OCI-LY1 (cell line): Measurements from ENCODE around the gene DOCK10.

Source experiments
- H2AFZ ChIP-seq: fragments of 200-600 bp; sonication (generic), shearing (Covaris generic); 2 replicates; pipeline ENCODE4 v1.6.0; 2014; ENCODE audit warnings: antibody characterized with exemption, mild to moderate bottlenecking, low read length
- H3F3A ChIP-seq: fragments of 200-600 bp; sonication (generic), shearing (Covaris generic); 2 replicates; pipeline ENCODE4 v1.6.0; 2014; ENCODE audit warnings: mild to moderate bottlenecking, antibody characterized with exemption, low read length, moderate library complexity; ENCODE audit not compliant: insufficient read depth
- H3K27ac ChIP-seq: fragments of 200-600 bp; sonication (generic); 2 replicates; pipeline ENCODE4 v1.5.1; 2014; ENCODE audit warnings: low read length, mixed run types, mild to moderate bottlenecking, low read depth; ENCODE audit not compliant: poor library complexity, severe bottlenecking
- H3K27me3 ChIP-seq: fragments of 200-600 bp; sonication (generic); 2 replicates; pipeline ENCODE4 v1.6.0; 2014; ENCODE audit warnings: antibody characterized with exemption, mild to moderate bottlenecking, low read length, moderate library complexity; ENCODE audit not compliant: insufficient read depth
- H3K36me3 ChIP-seq: fragments of 200-600 bp; sonication (generic); 2 replicates; pipeline ENCODE4 v1.6.1; 2014; ENCODE audit warnings: mild to moderate bottlenecking, antibody characterized with exemption, low read length, moderate library complexity, mixed read lengths; ENCODE audit not compliant: insufficient read depth
- H3K4me1 ChIP-seq: fragments of 200-600 bp; sonication (generic); 2 replicates; pipeline ENCODE4 v1.5.1; 2014; ENCODE audit warnings: mild to moderate bottlenecking, low read length, moderate library complexity; ENCODE audit not compliant: insufficient read depth, severe bottlenecking
- H3K4me2 ChIP-seq: fragments of 200-600 bp; sonication (generic), shearing (Covaris generic); 2 replicates; pipeline ENCODE4 v1.6.1; 2014; ENCODE audit warnings: low read length
- H3K4me3 ChIP-seq: fragments of 200-600 bp; sonication (generic); 2 replicates; pipeline ENCODE4 v1.5.1; 2014; ENCODE audit warnings: low read length, low read depth, mild to moderate bottlenecking, mixed read lengths; ENCODE audit not compliant: poor library complexity, severe bottlenecking
- H3K79me2 ChIP-seq: fragments of 200-600 bp; shearing (Covaris generic); 2 replicates; pipeline ENCODE4 v1.6.1; 2016; ENCODE audit warnings: mixed run types, low read length, mixed read lengths; ENCODE audit not compliant: insufficient read depth
- H3K9ac ChIP-seq: fragments of 200-600 bp; sonication (generic), shearing (Covaris generic); 2 replicates; pipeline ENCODE4 v1.6.1; 2014; ENCODE audit warnings: mild to moderate bottlenecking, low read length, mixed read lengths
- H3K9me2 ChIP-seq: fragments of 200-600 bp; sonication (generic), shearing (Covaris generic); 2 replicates; pipeline ENCODE4 v1.6.1; 2014; ENCODE audit warnings: low read depth, mild to moderate bottlenecking, low read length, mixed read lengths
- H3K9me3 ChIP-seq: fragments of 200-600 bp; shearing (Covaris generic); 2 replicates; pipeline ENCODE4 v1.6.1; 2014; ENCODE audit warnings: low read length, mixed read lengths
- H4K20me1 ChIP-seq: fragments of 200-600 bp; sonication (generic), shearing (Covaris generic); 2 replicates; pipeline ENCODE4 v1.6.0; 2016; ENCODE audit warnings: mild to moderate bottlenecking, low read length; ENCODE audit not compliant: insufficient read depth
- CTCF ChIP-seq: fragments of 200-600 bp; sonication (generic), shearing (Covaris generic); IDR thresholded peaks from 2 replicates; pipeline ENCODE4 v1.5.1; 2017; ENCODE audit warnings: mild to moderate bottlenecking, antibody characterized with exemption, low read length, moderate library complexity, mixed read lengths
- EZH2 ChIP-seq: fragments of 200-600 bp; sonication (generic), shearing (Covaris generic); IDR thresholded peaks from 2 replicates; pipeline ENCODE4 v1.8.0; 2017; ENCODE audit warnings: borderline replicate concordance, mixed run types, mild to moderate bottlenecking, antibody characterized with exemption, low read length, moderate library complexity, mixed read lengths

The DOCK10 gene

DNA sequence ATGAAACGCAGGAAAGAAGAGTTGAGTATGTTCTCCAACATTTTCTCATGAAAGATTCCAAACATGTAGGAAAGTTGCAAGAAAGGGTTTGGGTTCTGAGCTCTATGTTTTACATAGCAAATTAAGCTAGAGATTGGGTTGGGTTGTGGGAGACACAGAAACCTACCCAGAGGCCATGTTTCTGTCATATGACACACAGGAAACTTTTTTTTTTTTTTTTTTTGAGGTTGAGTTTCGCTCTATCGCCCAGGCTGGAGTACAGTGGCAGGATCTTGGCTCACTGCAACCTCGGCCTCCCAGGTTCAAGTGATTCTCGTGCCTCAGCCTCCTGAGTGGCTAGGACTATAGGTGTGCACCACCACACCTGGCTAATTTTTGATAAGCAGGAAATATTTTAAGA, 57.6 kb downstream of the DOCK10 start:
- no peaks in the 10 kb centered on the region for H3K9me3 ChIP-seq
- no peaks in the 10 kb centered on the region for H3K9me2 ChIP-seq
- no peak overlapping the region for H3K4me2 ChIP-seq
- H3K9ac ChIP-seq, result no peak overlapping the region
- TF ChIP-seq EZH2 (no peak), CTCF (no peak)
- no peaks in the 10 kb centered on the region for H3K79me2 ChIP-seq
- peaks cover 6% of the 10 kb centered on the region for H3K4me1 ChIP-seq
- H3K4me3 ChIP-seq, result no peak overlapping the region
- H4K20me1 ChIP-seq, result no peaks in the 10 kb centered on the region
- no peaks in the 10 kb centered on the region for H3K27me3 ChIP-seq
- H3F3A ChIP-seq, result no peaks in the 10 kb centered on the region
- no peaks in the 10 kb centered on the region for H3K36me3 ChIP-seq
- no peak overlapping the region for H3K27ac ChIP-seq
- H2AFZ ChIP-seq, result no peak overlapping the region

DNA sequence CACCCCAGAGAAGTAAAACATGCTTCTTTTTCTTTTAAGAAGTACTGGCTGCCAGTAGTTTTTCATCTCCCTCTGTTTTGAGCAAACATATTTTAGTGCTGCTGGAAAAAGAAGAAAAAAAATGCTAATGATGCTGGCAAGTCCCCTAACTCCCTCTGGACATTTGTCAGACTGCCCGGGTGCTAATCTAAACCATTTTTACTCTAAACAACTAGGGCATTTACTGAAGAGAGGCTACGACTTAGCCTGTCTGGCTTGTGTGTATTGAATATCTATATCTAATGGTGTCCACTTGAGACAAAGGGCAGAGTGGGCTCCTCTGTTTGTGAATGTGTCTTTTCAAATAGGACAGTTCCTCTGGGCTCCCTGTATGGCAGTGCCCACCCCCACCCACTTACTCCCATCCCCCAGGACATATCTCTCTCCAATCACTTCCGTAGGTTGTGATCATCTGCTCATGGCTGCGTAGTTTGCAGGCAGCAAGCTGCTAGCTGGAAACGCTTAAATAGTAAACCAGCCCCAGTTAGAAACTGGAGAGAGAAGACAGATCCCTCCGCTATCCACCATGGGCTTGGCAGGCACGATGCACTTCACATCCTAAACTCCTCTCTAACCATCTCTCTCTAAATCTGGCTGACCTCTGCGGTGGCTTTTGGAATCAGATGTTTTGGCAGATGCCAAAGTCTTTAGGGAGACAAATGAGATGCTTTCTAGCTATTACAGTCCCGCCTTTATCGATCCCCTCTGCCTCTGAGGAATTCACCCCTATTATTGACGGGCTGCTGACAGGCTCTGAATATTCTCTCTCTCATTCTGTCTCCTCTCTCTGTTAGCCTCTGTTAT, 58.3 kb downstream of the DOCK10 start:
- Histone ChIP-seq H3K27ac (no peak overlapping the region), H3K79me2 (no peaks in the 10 kb centered on the region), H3K27me3 (no peaks in the 10 kb centered on the region), H3K9me3 (no peaks in the 10 kb centered on the region), H3K9me2 (no peaks in the 10 kb centered on the region), H3K9ac (no peak overlapping the region), H3F3A (no peaks in the 10 kb centered on the region), H3K4me3 (no peak overlapping the region), H3K4me1 (peaks cover 6% of the 10 kb centered on the region), H3K4me2 (no peak overlapping the region), H4K20me1 (no peaks in the 10 kb centered on the region), H3K36me3 (no peaks in the 10 kb centered on the region), H2AFZ (no peak overlapping the region)
- no peak for TF ChIP-seq CTCF
- TF ChIP-seq EZH2, result no peak

GRCh38 chr2:224982910-224983711, 59.2 kb downstream of the DOCK10 start:
- Histone ChIP-seq H3K27me3 (no peaks in the 10 kb centered on the region), H3K36me3 (no peaks in the 10 kb centered on the region), H3K9me3 (no peaks in the 10 kb centered on the region), H3K9ac (no peak overlapping the region), H3K4me2 (no peak overlapping the region), H3K79me2 (no peaks in the 10 kb centered on the region), H4K20me1 (no peaks in the 10 kb centered on the region), H3K9me2 (no peaks in the 10 kb centered on the region), H3K27ac (no peak overlapping the region), H2AFZ (no peak overlapping the region), H3K4me1 (peaks cover 6% of the 10 kb centered on the region), H3F3A (no peaks in the 10 kb centered on the region), H3K4me3 (no peak overlapping the region)
- TF ChIP-seq CTCF (no peak), EZH2 (no peak)
